Ovary (tissue), 9 donors: ENCODE results near the gene PI4KA. TPM values are rescaled to one million over a fixed set of nuclear protein-coding genes. Genes with fewer than 3 reads are reported as not detected.
"Not testable (repeated sequence)": the region's sequence is repeated elsewhere in the genome, so short reads cannot be mapped to it uniquely, and the experiment has no call there.

ENCODE experiments used
- DNase-seq, 5 donors: peaks; one replicate each; pipeline ENCODE4 v3.0.0-alpha.2; 2019 to 2020
- H3K27ac ChIP-seq, 2 donors: fragments of 200-600 bp; one replicate each; pipeline versions ENCODE4 v1.5.1 to v1.8.0; 2019 to 2022
- H3K27me3 ChIP-seq: fragments of 200-600 bp; one replicate; pipeline ENCODE4 v1.8.0; 2022
- H3K36me3 ChIP-seq: fragments of 200-600 bp; sonication (generic); one replicate; pipeline ENCODE4 v1.5.1; 2019
- H3K4me1 ChIP-seq: one replicate; pipeline ENCODE4 v1.8.1; 2013; ENCODE audit warnings: mild to moderate bottlenecking, moderate library complexity; ENCODE audit not compliant: insufficient read depth
- H3K4me3 ChIP-seq: fragments of 200-600 bp; sonication (generic); one replicate; pipeline ENCODE4 v1.5.1; 2017
- H3K9me3 ChIP-seq, 2 donors: fragments of 200-600 bp in 1 of 2; sonication (generic) in 1 of 2; one replicate each; pipeline versions ENCODE4 v1.5.1 to v1.8.1; 2013 to 2019; ENCODE audit warnings: mild to moderate bottlenecking in 1 of 2, moderate library complexity in 1 of 2
- CTCF ChIP-seq, 3 donors: fragments of 450-650 bp in 2 of 3; fragments of 200-600 bp in 1 of 3; IDR thresholded peaks; one replicate each; pipeline versions ENCODE4 v1.5.1 to v1.8.0; 2016 to 2022; ENCODE audit warnings: antibody characterized with exemption in 3 of 3, mild to moderate bottlenecking in 1 of 3
- EP300 ChIP-seq: sonication (generic); formaldehyde crosslinking; IDR thresholded peaks from one replicate; pipeline ENCODE4 v1.6.1; 2017; ENCODE audit warnings: antibody characterized with exemption
- POLR2A ChIP-seq: fragments of 450-650 bp; IDR thresholded peaks from one replicate; pipeline ENCODE4 v1.6.1; 2017; ENCODE audit warnings: antibody characterized with exemption, mild to moderate bottlenecking, moderate library complexity
- WGBS, 3 donors: extraction: QIAGEN DNeasy Blood & Tissue Kit in 1 of 3; methylation state at CpG; one replicate each; pipeline versions ENCODE4 v1.1.5 to v1.1.7; 2013 to 2017; 5-methylcytosine and 5-hydroxymethylcytosine counted together
- intact Hi-C, 4 donors: fragments of 100-400 bp; cut with DNase I; formaldehyde crosslinking; loops; one replicate each; pipeline versions ENCODE4 v1.11.0 to v1.15.1; 2022 to 2023
- polyA plus RNA-seq, 2 donors: library from polyadenylated mRNA; stranded (reverse); fragments of 200-250 nt in 1 of 2; fragments of 350-450 nt in 1 of 2; fragmentation: Illumina TruSeq in 1 of 2; extraction: RNeasy Lipid Tissue Mini Kit (QIAGEN cat#74804) in 1 of 2; gene quantifications; one replicate each; pipeline ENCODE4 v1.2.3, GENCODE V29; 2013 to 2014
- total RNA-seq, 7 donors: library from RNA; depleted of rRNA in 2 of 7; stranded (reverse); fragments of >200 nt in 2 of 7; fragmentation: NEBNext Ultra II Directional in 3 of 7; extraction: Animal tissue kit (Norgen Biotek cat#: 25700) in 3 of 7; gene quantifications; one replicate each; pipeline versions ENCODE4 v1.1.0 to v1.2.4, GENCODE V29; 2016 to 2023
- donor health status: DM: no; HTN: no; CAD: no; lungs with moderate emphysema.
- donor health status: DM: no; HTN: no; CAD: no.
- donor health status: Bipolar disorder and iron deficiency.
- donor health status: DM: yes; HTN: yes; CAD: no.
- donor health status: DM: no; HTN: no; CAD: no.
- donor health status: DM: yes; HTN: yes; CAD: no.

Gene PI4KA
- total and polyA plus RNA-seq, 9 donors, result 30.6 to 97.6 (median 62.7) TPM

DNA sequence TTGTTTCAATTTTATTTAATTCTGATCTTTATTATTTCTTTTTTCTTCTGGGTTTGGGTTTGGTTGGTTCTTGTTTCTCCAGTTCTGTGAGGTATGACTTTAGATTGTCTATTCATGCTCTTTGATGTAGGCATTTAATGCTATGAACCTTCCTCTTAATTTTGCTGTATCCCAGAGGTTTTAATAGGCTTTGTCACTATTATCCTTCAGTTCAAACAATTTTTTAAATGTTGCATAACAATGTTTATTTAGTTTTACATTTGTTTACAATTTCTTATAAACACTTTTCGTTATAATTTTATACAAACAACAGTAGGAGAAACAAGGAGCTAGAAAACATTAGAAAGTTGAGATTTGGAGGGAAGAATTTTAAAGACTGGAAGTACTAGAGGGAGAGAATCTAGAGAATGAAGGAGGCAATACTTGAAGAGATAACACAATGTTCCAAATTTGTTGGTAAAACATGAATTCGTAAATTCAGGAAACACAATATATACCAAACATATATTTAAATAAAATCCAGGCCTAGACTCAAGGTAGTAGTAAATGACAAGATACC, 180.8 kb downstream of the PI4KA start:
- no peak for TF ChIP-seq EP300
- TF ChIP-seq CTCF (IDR thresholded peaks at IDR 0.05), result no peak
- no peak for TF ChIP-seq POLR2A
- H3K4me3 ChIP-seq, result no peak overlapping the region
- no peaks in the 10 kb centered on the region for H3K9me3 ChIP-seq
- WGBS, 3 donors, result 67 to 84% (median 68%) methylated on average over 2 of the region's 2 CpGs
- H3K36me3 ChIP-seq, result no peaks in the 10 kb centered on the region
- no peaks in the 10 kb centered on the region for H3K27me3 ChIP-seq
- no peak overlapping the region for H3K27ac ChIP-seq
- intact Hi-C loops, result no loop called here
- DNase-seq, result no peak
- no peaks in the 10 kb centered on the region for H3K4me1 ChIP-seq

GRCh38 chr22:20675613-20676012, 183.0 kb downstream of the PI4KA start:
- H3K27ac ChIP-seq, H3K4me1 ChIP-seq, DNase-seq, intact Hi-C loops, H3K27me3 ChIP-seq, H3K9me3 ChIP-seq, H3K36me3 ChIP-seq, H3K4me3 ChIP-seq: not testable (repeated sequence)
- WGBS, 3 donors, result 86 to 96% (median 96%) methylated on average over 1 of the region's 1 CpG

GRCh38 chr22:20674998-20675397, 183.6 kb downstream of the PI4KA start:
- Histone ChIP-seq H3K4me3 (no peak overlapping the region), H3K27me3 (no peaks in the 10 kb centered on the region), H3K27ac (no peak overlapping the region), H3K9me3 (no peaks in the 10 kb centered on the region), H3K36me3 (no peaks in the 10 kb centered on the region), H3K4me1 (no peaks in the 10 kb centered on the region)
- DNase-seq, result no peak
- intact Hi-C loops, result no loop called here
- TF ChIP-seq POLR2A, result no peak
- TF ChIP-seq CTCF (IDR thresholded peaks at IDR 0.05), result no peak
- TF ChIP-seq EP300, result no peak

DNA sequence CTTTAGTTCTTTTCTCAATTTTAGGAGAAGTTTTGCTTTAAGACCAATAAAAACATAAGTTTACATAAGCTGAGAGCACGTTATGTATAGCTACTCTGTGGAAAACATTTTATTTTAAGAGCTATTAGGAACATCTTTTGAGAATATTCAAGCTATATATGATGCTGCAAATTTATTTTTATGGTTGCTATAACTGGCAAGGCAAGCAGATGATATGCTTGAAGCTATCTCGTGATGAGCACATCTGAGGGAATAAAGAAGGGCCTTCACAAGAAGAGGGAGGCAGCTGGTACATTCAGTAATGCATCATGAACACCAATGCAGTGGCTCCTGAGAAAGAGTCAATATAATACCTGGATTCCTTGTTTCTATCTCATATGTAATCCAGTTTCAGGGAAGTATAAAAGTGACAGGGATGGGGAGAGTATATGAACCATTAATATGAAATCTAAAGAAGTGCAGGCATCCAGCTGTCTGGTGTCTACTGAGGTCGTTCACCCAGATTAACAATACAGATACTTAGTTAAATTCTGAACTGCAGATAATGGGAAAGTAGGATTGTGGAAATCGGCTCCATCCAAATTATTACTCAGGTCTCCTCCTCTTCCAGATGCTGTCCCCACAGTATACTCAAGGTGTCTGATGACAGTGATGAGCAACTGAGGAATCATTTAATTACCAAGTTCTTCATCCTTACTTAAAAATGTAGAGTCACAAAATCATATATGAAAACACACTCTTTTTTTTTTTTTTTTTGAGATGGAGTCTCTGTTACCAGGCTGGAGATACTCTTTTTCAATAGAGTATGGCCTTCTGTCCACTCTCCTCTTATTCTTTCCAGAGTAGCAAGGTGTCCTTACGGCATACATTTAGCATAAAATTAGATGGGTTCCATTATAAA, 185.1 kb downstream of the PI4KA start:
- no peaks in the 10 kb centered on the region for H3K4me1 ChIP-seq
- intact Hi-C loops, result no loop called here

GRCh38 chr22:20672732-20673131, 185.9 kb downstream of the PI4KA start:
- H3K9me3 ChIP-seq, result no peaks in the 10 kb centered on the region
- H3K27ac ChIP-seq, result no peak overlapping the region
- no peaks in the 10 kb centered on the region for H3K27me3 ChIP-seq
- DNase-seq, result no peak
- TF ChIP-seq POLR2A, result no peak
- no peak for TF ChIP-seq CTCF (IDR thresholded peaks at IDR 0.05)
- TF ChIP-seq EP300, result no peak
- H3K4me1 ChIP-seq, result no peaks in the 10 kb centered on the region
- no peaks in the 10 kb centered on the region for H3K36me3 ChIP-seq
- intact Hi-C loops, result no loop called here
- WGBS, 3 donors, result 57 to 74% (median 72%) methylated on average over 3 of the region's 3 CpGs
- H3K4me3 ChIP-seq, result no peak overlapping the region

More for the DNA sequence above, 185.1 kb downstream of the PI4KA start:
- DNase-seq, result no peak
- no peaks in the 10 kb centered on the region for H3K27me3 ChIP-seq
- H3K4me3 ChIP-seq, result no peak overlapping the region
- no peak for TF ChIP-seq EP300
- no peaks in the 10 kb centered on the region for H3K36me3 ChIP-seq
- WGBS, 3 donors, result 64 to 73% (median 68%) methylated on average over 5 of the region's 5 CpGs
- H3K27ac ChIP-seq, result no peak overlapping the region
- no peaks in the 10 kb centered on the region for H3K9me3 ChIP-seq
